Cardiac muscle cell (in vitro differentiated cells and primary cell): ENCODE measurements around the gene CLDN8. TPM values are rescaled to one million over a fixed set of nuclear protein-coding genes. Genes with fewer than 3 reads are reported as not detected.

ENCODE experiments used
- DNase-seq, 2 donors: peaks; one replicate each; pipeline versions ENCODE4 v3.0.0 to v3.0.0-alpha.2; 2010 to 2017; ENCODE audit warnings: low read depth in 1 of 2, low spot score in 1 of 2
- H3K27ac ChIP-seq: fragments of 200-600 bp; sonication (generic); 2 replicates; pipeline ENCODE4 v1.5.1; 2016
- H3K27me3 ChIP-seq: fragments of 200-600 bp; sonication (generic); 2 replicates; pipeline ENCODE4 v1.6.0; 2016; ENCODE audit warnings: control low read depth
- H3K36me3 ChIP-seq: fragments of 200-600 bp; sonication (generic); 2 replicates; pipeline ENCODE4 v1.5.1; 2016; ENCODE audit warnings: control low read depth
- H3K4me1 ChIP-seq: fragments of 200-600 bp; sonication (generic); 2 replicates; pipeline ENCODE4 v1.8.1; 2017; ENCODE audit warnings: low read depth, mild to moderate bottlenecking, mixed run types
- H3K4me3 ChIP-seq: fragments of 200-600 bp; sonication (generic); 2 replicates; pipeline ENCODE4 v1.5.1; 2016; ENCODE audit warnings: mild to moderate bottlenecking
- H3K9me3 ChIP-seq: fragments of 200-600 bp; sonication (generic); 2 replicates; pipeline ENCODE4 v1.5.1; 2017; ENCODE audit warnings: low read depth, mild to moderate bottlenecking, control low read depth
- polyA plus RNA-seq: library from polyadenylated mRNA; unstranded; fragments of >200 nt; fragmentation: Nextera tagmentation; extraction: Ambion mirVana; gene quantifications from 2 replicates; pipeline ENCODE4 v1.2.1, GENCODE V29; 2016
- total RNA-seq: library from RNA; depleted of rRNA; stranded (reverse); fragments of >200 nt; gene quantifications from 2 replicates; pipeline ENCODE4 v1.2.3, GENCODE V29; 2016
- TF ChIP-seq, protein P1 (sequence below): IDR thresholded peaks from 2 replicates; pipeline ENCODE4 v1.5.1; 2012; ENCODE audit warnings: low read depth, mild to moderate bottlenecking, low read length

CLDN8 gene
- total and polyA plus RNA-seq, 2 experiments from 2014 or later = not detected

DNA sequence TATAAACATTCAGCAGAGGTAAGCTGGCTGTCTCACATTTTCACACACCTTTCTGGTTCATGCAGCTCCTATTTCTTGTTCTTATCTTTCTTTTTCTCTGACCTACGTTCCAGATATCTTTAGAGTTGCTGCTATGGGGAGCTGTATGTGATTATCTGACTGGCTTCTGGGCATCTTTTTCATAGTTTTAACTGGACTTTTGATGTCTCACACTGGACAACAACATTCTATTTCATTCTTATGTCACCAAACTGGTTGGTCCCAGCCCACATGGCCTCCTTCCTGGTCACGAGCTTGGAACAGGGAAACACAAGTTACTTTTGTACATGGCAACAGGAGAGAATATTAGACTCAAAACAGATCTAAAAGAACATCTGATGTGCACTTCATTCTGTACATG, 7.7 kb upstream of the CLDN8 start:
- TF ChIP-seq, protein P1, sequence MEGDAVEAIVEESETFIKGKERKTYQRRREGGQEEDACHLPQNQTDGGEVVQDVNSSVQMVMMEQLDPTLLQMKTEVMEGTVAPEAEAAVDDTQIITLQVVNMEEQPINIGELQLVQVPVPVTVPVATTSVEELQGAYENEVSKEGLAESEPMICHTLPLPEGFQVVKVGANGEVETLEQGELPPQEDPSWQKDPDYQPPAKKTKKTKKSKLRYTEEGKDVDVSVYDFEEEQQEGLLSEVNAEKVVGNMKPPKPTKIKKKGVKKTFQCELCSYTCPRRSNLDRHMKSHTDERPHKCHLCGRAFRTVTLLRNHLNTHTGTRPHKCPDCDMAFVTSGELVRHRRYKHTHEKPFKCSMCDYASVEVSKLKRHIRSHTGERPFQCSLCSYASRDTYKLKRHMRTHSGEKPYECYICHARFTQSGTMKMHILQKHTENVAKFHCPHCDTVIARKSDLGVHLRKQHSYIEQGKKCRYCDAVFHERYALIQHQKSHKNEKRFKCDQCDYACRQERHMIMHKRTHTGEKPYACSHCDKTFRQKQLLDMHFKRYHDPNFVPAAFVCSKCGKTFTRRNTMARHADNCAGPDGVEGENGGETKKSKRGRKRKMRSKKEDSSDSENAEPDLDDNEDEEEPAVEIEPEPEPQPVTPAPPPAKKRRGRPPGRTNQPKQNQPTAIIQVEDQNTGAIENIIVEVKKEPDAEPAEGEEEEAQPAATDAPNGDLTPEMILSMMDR = no peak
- Histone ChIP-seq H3K27ac (no peak overlapping the region), H3K4me1 (no peaks in the 10 kb centered on the region), H3K27me3 (no peaks in the 10 kb centered on the region), H3K9me3 (no peaks in the 10 kb centered on the region), H3K4me3 (no peak overlapping the region), H3K36me3 (no peaks in the 10 kb centered on the region)
- DNase-seq = no peak

DNA sequence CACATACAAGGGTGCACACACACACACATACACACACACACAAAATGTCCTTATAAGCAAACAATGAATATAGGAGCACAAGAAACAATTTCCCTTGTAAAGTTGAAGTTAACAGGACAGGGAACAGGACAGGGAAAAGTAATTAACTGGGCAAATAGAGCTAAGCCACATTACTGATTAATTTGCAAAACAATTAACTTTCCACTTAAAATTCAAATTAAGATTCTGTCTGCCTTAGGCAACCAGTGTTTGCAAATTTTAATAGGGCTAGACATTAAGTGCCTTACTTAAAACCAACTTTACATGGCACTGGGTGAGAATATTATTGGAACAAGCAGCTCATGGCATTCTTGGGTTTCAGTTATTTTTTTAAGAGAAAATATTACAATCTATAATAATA, 6.8 kb upstream of the CLDN8 start:
- H3K27ac ChIP-seq = no peak overlapping the region
- TF ChIP-seq, protein P1 = no peak
- H3K4me3 ChIP-seq = no peak overlapping the region
- no peaks in the 10 kb centered on the region for H3K9me3 ChIP-seq
- H3K4me1 ChIP-seq = no peaks in the 10 kb centered on the region
- no peak for DNase-seq
- H3K27me3 ChIP-seq = no peaks in the 10 kb centered on the region
- H3K36me3 ChIP-seq = no peaks in the 10 kb centered on the region

DNA sequence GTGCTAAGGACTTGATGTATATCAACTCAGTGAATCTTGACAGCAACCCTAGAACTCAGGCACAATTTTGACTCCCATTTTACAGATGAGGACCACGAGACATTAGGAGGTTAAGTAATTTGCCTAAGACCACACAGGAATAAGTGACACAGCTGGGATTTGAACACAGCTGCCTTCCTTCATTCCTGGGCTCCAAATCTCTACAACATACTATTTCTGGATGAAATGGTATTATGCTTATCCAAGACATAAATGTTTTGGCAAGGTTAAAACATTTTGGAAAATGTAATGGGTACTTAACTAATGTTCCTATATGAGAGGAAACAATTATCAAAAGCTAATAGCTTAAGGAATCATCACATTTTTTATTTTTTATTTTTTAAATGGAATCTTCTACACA, 4.8 kb downstream of the CLDN8 start:
- Histone ChIP-seq H3K9me3 (no peaks in the 10 kb centered on the region), H3K27ac (no peak overlapping the region), H3K4me1 (no peaks in the 10 kb centered on the region), H3K4me3 (no peak overlapping the region), H3K36me3 (no peaks in the 10 kb centered on the region), H3K27me3 (no peaks in the 10 kb centered on the region)
- TF ChIP-seq, protein P1 = no peak
- DNase-seq = no peak

DNA sequence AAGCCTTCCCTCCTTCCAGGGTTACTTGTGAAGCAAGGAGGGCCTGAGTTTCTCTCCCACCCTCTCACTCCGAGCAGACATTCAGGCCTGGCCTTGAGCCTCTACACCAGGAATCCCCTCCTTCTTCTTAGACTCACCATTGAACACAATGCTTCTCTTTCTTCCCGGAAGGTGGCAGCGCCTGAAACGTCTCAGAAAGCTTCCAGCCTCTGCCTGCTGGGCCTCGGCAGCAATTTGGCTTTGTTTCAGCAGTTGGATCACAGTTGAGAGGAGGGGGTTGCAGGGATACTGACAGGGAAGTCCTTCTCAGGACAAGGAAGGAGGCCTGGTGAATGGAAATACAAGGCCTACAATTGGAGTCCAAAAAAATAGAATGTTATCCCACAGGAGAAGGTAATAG, 6.3 kb downstream of the CLDN8 start:
- H3K36me3 ChIP-seq = no peaks in the 10 kb centered on the region
- peak in 1 of 2 donors; percentile 27 for DNase-seq
- TF ChIP-seq, protein P1 = peak; percentile 23
- no peak overlapping the region for H3K4me3 ChIP-seq
- H3K27ac ChIP-seq = no peak overlapping the region
- no peaks in the 10 kb centered on the region for H3K4me1 ChIP-seq
- H3K9me3 ChIP-seq = no peaks in the 10 kb centered on the region
- no peaks in the 10 kb centered on the region for H3K27me3 ChIP-seq

DNA sequence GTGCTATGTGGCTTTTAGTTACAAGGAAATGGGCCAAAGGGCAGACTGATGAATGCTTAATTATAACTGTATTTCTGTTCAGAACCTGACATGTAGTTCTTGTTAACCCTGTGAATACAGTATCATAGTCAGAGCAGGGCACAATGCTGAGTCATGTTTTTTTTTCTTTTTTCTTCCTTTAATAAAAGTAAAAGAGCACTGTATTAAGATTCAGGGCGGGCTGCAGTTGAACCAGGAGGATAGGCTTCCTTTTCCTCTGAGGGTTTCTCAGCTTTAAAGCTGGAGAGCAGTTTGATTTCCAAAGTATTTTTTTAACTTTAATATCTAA, 8.7 kb downstream of the CLDN8 start:
- H3K4me1 ChIP-seq = no peaks in the 10 kb centered on the region
- H3K27me3 ChIP-seq = no peaks in the 10 kb centered on the region
- TF ChIP-seq, protein P1 = no peak
- no peak overlapping the region for H3K27ac ChIP-seq
- DNase-seq = no peak
- no peaks in the 10 kb centered on the region for H3K9me3 ChIP-seq
- H3K36me3 ChIP-seq = no peaks in the 10 kb centered on the region
- H3K4me3 ChIP-seq = no peak overlapping the region
